K562 (cell line): ENCODE data around the gene ERVW-1. TPM values are rescaled to one million over a fixed set of nuclear protein-coding genes. Genes with fewer than 3 reads are reported as not detected.

Source experiments
- ATF6 ChIP-seq: sonication (generic); formaldehyde crosslinking; IDR thresholded peaks from 2 replicates; pipeline ENCODE4 v1.4.0; 2020; ENCODE audit warnings: mild to moderate bottlenecking, missing genetic modification reagents
- CHAMP1 ChIP-seq: fragments of 450-650 bp; IDR thresholded peaks from 2 replicates; pipeline ENCODE4 v1.6.1; 2016; ENCODE audit warnings: mild to moderate bottlenecking
- EWSR1 ChIP-seq: fragments of 450-650 bp; IDR thresholded peaks from 2 replicates; pipeline ENCODE4 v1.6.1; 2018; ENCODE audit warnings: borderline replicate concordance, mild to moderate bottlenecking, low read depth, moderate library complexity; ENCODE audit not compliant: partially characterized antibody
- FOSL1 ChIP-seq: fragments of 200-800 bp; sonication (Bioruptor generic); conservative IDR thresholded peaks from 2 replicates; pipeline ENCODE4 v1.6.1; 2016; ENCODE audit warnings: missing genetic modification characterization, missing compliant biosample characterization
- GTF2F1 ChIP-seq: IDR thresholded peaks from 2 replicates; pipeline ENCODE4 v1.6.1; 2011; ENCODE audit warnings: low read depth, low read length, improper control_type of control experiment
- HIVEP1 ChIP-seq: fragments of 250-450 bp; sonication (Bioruptor Pico); IDR thresholded peaks from 2 replicates; pipeline ENCODE4 v1.4.0; 2020; ENCODE audit warnings: mild to moderate bottlenecking
- ILK ChIP-seq: fragments of 450-650 bp; IDR thresholded peaks from 2 replicates; pipeline ENCODE4 v1.6.1; 2016; ENCODE audit warnings: missing genetic modification characterization, low read depth, mild to moderate bottlenecking, missing compliant biosample characterization, moderate library complexity, borderline replicate concordance
- MEIS2 ChIP-seq: fragments of 450-650 bp; IDR thresholded peaks from 2 replicates; pipeline ENCODE4 v1.6.1; 2014; ENCODE audit warnings: mild to moderate bottlenecking; ENCODE audit not compliant: partially characterized antibody
- NCOA1 ChIP-seq: fragments of 450-650 bp; IDR thresholded peaks from 2 replicates; pipeline ENCODE4 v1.6.1; 2016; ENCODE audit warnings: low read depth
- NCOA4 ChIP-seq: fragments of 450-650 bp; IDR thresholded peaks from 2 replicates; pipeline ENCODE4 v1.6.1; 2018; ENCODE audit warnings: mild to moderate bottlenecking; ENCODE audit not compliant: partially characterized antibody
- NR4A1 ChIP-seq, 2 experiments: fragments of 250-450 bp in 1 of 2; fragments of 450-650 bp in 1 of 2; sonication (Bioruptor Pico) in 1 of 2; IDR thresholded peaks; 2 replicates each; pipeline versions ENCODE4 v1.4.0 to v1.6.1; 2016 to 2020; ENCODE audit warnings: mild to moderate bottlenecking in 2 of 2, missing compliant biosample characterization in 1 of 2, missing genetic modification characterization in 1 of 2, moderate library complexity in 1 of 2
- PURB ChIP-seq: sonication (generic); formaldehyde crosslinking; IDR thresholded peaks from 2 replicates; pipeline ENCODE4 v1.9.0; 2021; ENCODE audit warnings: low read depth, mild to moderate bottlenecking, missing genetic modification reagents
- RBM39 ChIP-seq: fragments of 200-400 bp; formaldehyde crosslinking; optimal IDR thresholded peaks from 2 replicates; pipeline ENCODE3; 2018; ENCODE audit warnings: low read depth, low read length
- SMC3 ChIP-seq: conservative IDR thresholded peaks from 2 replicates; pipeline ENCODE4 v1.6.1; 2011; ENCODE audit warnings: low read depth, low read length, improper control_type of control experiment; ENCODE audit not compliant: insufficient read depth
- SNRNP70 ChIP-seq: fragments of 200-400 bp; formaldehyde crosslinking; optimal IDR thresholded peaks from 2 replicates; pipeline ENCODE3; 2017; ENCODE audit warnings: low read depth, low read length
- TBL1XR1 ChIP-seq, 2 experiments: IDR thresholded peaks; 2 replicates each; pipeline ENCODE4 v1.6.1; 2012; ENCODE audit warnings: improper control_type of control experiment in 2 of 2, low read length in 2 of 2, mild to moderate bottlenecking in 1 of 2
- U2AF1 ChIP-seq: fragments of 200-400 bp; formaldehyde crosslinking; optimal IDR thresholded peaks from 2 replicates; pipeline ENCODE3; 2017; ENCODE audit warnings: mild to moderate bottlenecking, low read depth, low read length, moderate library complexity
- ZBTB34 ChIP-seq: fragments of 250-450 bp; sonication (Bioruptor Pico); IDR thresholded peaks from 2 replicates; pipeline ENCODE4 v1.8.0; 2021; ENCODE audit warnings: mild to moderate bottlenecking, moderate library complexity
- ZC3H11A ChIP-seq: IDR thresholded peaks from 2 replicates; pipeline ENCODE4 v1.6.1; 2012; ENCODE audit warnings: low read depth, low read length, improper control_type of control experiment
- ZNF143 ChIP-seq: sonication (generic); formaldehyde crosslinking; IDR thresholded peaks from 2 replicates; pipeline ENCODE4 v1.9.0; 2022; ENCODE audit warnings: mild to moderate bottlenecking, missing genetic modification reagents
- ZNF239 ChIP-seq: fragments of 250-450 bp; sonication (Bioruptor Pico); IDR thresholded peaks from 2 replicates; pipeline ENCODE4 v1.4.0; 2020; ENCODE audit warnings: mild to moderate bottlenecking
- ZNF589 ChIP-seq: fragments of 200-800 bp; sonication (Bioruptor generic); IDR thresholded peaks from 2 replicates; pipeline ENCODE4 v1.6.1; 2016; ENCODE audit warnings: low read depth, missing genetic modification characterization, missing compliant biosample characterization
- ZSCAN29 ChIP-seq: fragments of 450-650 bp; IDR thresholded peaks from 2 replicates; pipeline ENCODE4 v1.6.1; 2017
- polyA plus RNA-seq, 8 experiments: library from polyadenylated mRNA; depleted of rRNA in 4 of 8; stranded (reverse) in 5 of 8; unstranded in 3 of 8; fragments of >200 nt; fragmentation: Nextera tagmentation in 2 of 8; fragmentation: Illumina TruSeq in 1 of 8; extraction: Ambion mirVana in 2 of 8; extraction: Trizol in 1 of 8; gene quantifications; 2 replicates each; pipeline versions ENCODE4 v1.2.1 to v1.2.3, GENCODE V29; 2011 to 2014; ENCODE audit warnings: inconsistent platforms in 1 of 8, missing spikeins in 1 of 8
- total RNA-seq, 7 experiments: library from RNA; depleted of rRNA in 6 of 7; stranded (reverse); fragments of >200 nt in 6 of 7; fragmentation: Illumina TruSeq in 2 of 7; extraction: Trizol in 2 of 7; gene quantifications; 2 replicates each; pipeline versions ENCODE4 v1.2.1 to v1.2.3, GENCODE V29; 2011 to 2021; ENCODE audit warnings: low replicate concordance in 1 of 7

ERVW-1 gene
- total and polyA plus RNA-seq, 9 of the 15 experiments (the other 6 are each of a cell fraction or from before 2014, with no cell fraction given), result not detected

GRCh38 chr7:92447345-92448204 lies 30.2 kb downstream of the ERVW-1 start, which contains the start of gene GATAD1 (continued):
- no peak for TF ChIP-seq CHAMP1
- TF ChIP-seq SNRNP70, result no peak
- TF ChIP-seq HIVEP1 (CRISPR knock-in tag), result no peak
- TF ChIP-seq ZC3H11A, result no peak; the same call in 1 of the 2 replicates
- no peak for TF ChIP-seq ZNF589 (CRISPR knock-in tag)
- peak; percentile 81; the same call in 1 of the 2 replicates for TF ChIP-seq NCOA1
- TF ChIP-seq TBL1XR1 (IDR thresholded peaks at IDR 0.05; ENCODE audit: low read length in 2 of 2), result 0 out of 4 replicates have a peak, but pooled peaks of 1 of the 2 experiments have one; percentile 18
- no peak for TF ChIP-seq PURB (CRISPR knock-in tag)
- TF ChIP-seq ILK, result no peak
- TF ChIP-seq ZNF239 (CRISPR knock-in tag), result no peak
- TF ChIP-seq RBM39, result no peak
- no peak for TF ChIP-seq NR4A1 (CRISPR knock-in tag; IDR thresholded peaks at IDR 0.05)
- TF ChIP-seq NR4A1 (tag; IDR thresholded peaks at IDR 0.05), result no peak
- no peak for TF ChIP-seq EWSR1
- TF ChIP-seq GTF2F1, result no peak
- TF ChIP-seq ZBTB34 (CRISPR knock-in tag), result no peak
- TF ChIP-seq ZSCAN29, result peak; percentile 61; the same call in 1 of the 2 replicates
- TF ChIP-seq ZNF143 (CRISPR knock-in tag), result 0 out of 2 replicates have a peak, but pooled peaks have one; percentile 46
- peak; percentile 81 for TF ChIP-seq SMC3
- peak; percentile 35; the same call in 1 of the 2 replicates for TF ChIP-seq FOSL1 (tag)
- TF ChIP-seq NCOA4, result no peak
- no peak for TF ChIP-seq MEIS2
- peak; percentile 20; the same call in 1 of the 2 replicates for TF ChIP-seq ATF6 (CRISPR knock-in tag)
- TF ChIP-seq U2AF1, result peak; percentile 76
